Stimulated activated CD4-positive, alpha-beta T cell treated with anti-CD3 and anti-CD28 coated beads, Interleukin-4, amount 100 ng/mL, for 4 hours (primary cell): ENCODE results near the gene IL11RA.
A peak's percentile ranks its signal among the peaks of the same experiment; 100 is the strongest.

Source experiments
- DNase-seq, 2 experiments: peaks; one replicate each; pipeline ENCODE4 v3.0.0-alpha.2; 2020

The IL11RA gene

DNA sequence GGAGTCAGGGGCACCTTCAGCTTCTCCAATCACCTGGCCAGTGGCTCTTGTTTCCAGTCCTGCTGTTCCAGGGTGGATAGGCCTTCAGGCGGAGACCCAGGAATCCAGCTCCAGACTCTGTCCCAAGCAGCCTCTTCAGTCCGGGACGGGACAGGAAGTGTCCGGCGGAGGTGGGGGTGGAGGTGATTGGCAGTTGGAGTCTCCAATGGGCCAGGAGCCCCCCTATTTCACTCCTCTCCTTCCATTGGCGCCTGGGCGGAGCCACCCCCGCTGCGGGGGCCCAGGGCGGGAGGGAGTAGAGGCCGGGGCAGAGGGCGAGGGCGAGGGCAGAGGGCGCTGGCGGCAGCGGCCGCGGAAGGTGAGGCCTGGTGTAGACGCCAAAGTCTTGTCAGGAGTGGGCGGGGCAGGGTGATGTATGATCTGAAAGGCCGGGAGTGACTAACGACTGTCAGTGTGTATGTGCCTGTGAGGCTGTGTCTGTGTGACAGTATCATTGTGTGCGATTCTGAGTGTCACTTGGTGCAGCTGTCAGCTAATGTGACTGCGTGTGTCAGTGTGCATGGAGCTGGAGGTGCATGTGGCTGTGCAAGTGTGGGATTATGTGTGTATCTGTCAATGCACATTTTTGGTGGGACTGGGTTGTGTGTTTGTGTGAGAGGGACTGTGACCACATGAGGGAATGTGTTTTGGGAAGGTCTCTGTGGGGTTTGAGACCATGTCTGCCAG is at the start of gene IL11RA:
Gene IL11RA, plus strand, starts transcription at position 310 of the 726 bp plus-strand sequence. CDS start 3,033 bp downstream, outside the sequence.
- DNase-seq = peak; percentile 52 to 67

- peak; percentile 71 to 76 for DNase-seq
These were observed 48.3 kb upstream of the IL11RA start for GRCh38 chr9:34603610-34604231.

- DNase-seq = no peak
These were observed 45.8 kb upstream of the IL11RA start for GRCh38 chr9:34606190-34606589.

- no peak for DNase-seq
These were observed 45.1 kb upstream of the IL11RA start for GRCh38 chr9:34606905-34607304.

- DNase-seq = no peak
These were observed 44.7 kb upstream of the IL11RA start for GRCh38 chr9:34607331-34607730.

DNA sequence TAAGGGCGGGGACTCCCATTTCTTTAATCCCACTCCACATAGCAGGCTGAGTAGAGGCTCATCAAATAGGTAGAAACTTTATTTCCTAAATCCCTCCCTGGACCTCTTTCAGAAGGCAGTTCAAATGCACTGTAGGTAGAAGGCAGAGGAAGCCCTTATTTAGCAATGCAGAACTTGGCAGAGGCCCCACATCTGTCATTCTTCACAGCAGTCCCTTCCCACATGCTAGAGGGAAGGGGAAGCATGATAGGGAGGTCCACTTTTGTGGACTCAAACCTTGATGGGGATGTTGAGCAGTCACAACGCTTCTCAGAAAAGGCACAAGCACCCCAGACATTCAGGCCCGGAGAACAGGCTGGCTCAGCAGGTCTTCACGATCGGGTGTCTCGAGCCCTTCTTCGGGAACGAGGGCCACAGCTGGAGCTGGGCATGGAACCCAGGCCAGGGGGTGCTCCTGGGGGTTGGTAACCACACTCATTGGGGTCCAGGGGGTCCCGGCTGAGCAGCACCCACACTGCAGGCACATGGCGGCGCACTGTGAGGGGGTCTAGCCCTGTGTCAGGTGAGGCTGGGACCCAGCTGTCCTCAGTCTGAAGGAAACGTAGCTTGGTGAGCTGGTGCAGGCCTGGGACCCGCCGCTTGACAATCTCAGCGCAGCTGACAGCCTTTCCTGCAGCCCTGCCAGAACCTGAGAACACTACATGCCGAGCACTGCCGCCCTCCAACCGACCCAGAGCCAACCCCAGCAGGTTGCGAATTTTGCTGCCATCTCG is 41.4 kb upstream of the IL11RA start:
- no peak for DNase-seq

DNA sequence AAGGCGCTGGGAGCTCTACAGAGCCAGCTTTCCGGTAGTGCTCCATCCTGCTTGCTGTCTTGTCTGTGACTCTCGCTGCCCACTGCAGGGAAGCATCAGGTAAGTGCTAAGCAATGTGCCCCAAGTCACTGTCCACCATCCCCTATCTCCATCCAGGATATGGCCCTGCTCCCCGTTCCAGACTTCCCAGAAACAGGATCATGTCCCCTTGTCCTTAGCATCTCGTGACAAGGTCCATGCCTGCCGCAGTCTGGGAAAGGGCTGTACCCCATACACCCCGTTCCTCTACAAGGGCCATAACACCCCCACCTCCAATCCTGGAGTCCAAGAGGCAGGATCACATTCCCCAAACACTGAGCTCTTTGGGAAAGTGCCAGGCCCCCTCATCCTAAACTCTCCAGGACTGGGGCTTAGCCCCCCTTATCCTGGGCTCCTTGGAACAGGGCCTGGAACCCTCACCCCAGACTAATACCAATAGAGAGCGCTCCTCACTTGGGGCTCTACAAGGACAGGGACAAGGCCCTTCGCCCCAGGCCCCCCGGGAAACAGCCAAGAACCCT is 40.7 kb upstream of the IL11RA start:
- DNase-seq = no peak

GRCh38 chr9:34611811-34612787 is 39.9 kb upstream of the IL11RA start, which contains the start of gene RPP25L:
RPP25L (minus strand) TSS chr9:34612097; CDS start chr9:34611296, 801 bp downstream.
- peak; percentile 77 to 88 for DNase-seq

DNA sequence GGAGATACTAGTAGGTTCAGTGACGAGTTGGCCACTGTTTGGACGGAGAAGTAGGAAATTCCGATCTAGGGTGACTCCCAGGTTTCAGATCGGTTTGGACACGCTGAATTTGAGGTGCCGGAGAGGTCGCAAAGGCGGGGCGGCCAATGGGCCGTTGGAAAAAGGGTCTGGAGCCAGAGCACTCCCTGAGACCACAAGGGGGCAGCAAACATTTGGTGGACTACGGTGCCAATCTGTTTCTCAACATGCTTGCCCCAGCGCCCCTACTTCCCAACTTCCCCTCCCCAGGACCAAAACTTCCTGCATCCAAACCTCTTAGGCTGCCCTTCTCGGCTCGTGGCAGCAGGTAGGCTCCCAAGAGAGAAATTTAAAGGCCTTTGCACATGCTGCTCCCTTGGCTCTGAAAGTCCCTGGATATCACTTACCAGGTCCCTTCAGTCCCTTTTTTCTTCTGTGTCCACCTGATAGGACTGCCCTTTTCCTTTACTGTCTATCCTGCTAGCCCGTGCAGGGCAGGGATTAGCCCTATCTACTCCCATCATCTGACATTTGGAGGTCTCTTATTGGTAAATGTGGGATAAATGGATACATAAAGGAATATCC is 39.1 kb upstream of the IL11RA start:
- peak; percentile 57 to 59 for DNase-seq

GRCh38 chr9:34615132-34615531 is 36.9 kb upstream of the IL11RA start:
- no peak for DNase-seq

DNA sequence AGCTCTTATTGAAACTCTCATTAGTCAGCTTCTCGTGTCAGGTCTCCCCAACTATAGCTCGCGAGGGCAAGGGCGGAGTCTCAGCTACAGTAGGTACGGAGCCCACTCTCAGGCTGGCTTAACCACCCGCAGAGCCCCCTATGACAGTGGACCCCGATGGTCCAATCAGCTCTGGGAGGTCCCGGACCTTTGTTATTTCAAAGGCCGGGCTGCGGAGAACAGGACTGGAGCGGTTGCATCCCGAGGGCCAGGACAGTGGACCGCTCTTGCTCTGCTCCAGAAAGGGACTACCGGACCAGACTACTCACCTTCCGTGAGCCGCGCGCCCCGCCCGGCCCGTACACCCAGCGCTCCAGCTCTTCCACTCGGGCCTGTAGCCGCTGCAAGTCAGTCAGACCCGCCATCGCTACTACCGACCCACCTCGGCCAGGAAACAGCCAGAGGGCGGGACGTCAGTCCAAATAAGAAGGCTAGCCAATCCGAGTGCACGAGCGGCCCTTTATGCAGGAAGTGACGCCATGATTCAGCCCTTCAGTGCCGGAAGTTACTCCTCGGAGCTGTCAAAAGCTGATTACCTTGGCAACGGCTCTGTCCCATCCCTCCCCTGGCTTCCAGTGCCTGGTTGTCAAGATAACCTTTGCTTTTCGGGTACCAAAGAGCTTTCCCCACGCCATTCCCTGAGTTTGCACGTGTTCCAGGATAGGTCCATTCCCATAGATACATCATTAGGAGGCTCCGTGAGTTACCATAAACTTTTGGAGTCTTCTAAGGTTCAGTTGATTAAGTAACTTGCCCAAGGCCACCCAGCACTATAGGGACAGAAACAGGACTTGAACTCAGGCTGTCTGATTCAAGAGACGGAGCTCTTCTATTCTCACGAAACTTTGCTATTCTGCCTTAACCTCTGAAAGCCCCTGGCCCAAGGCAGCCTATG is 31.7 kb upstream of the IL11RA start, which contains the start of gene DCTN3:
Gene DCTN3, minus strand, starts transcription at position 435 of the 934 bp plus-strand sequence. Its CDS starts 31 bp downstream, at position 404.
- peak; percentile 78 to 91 for DNase-seq

DNA sequence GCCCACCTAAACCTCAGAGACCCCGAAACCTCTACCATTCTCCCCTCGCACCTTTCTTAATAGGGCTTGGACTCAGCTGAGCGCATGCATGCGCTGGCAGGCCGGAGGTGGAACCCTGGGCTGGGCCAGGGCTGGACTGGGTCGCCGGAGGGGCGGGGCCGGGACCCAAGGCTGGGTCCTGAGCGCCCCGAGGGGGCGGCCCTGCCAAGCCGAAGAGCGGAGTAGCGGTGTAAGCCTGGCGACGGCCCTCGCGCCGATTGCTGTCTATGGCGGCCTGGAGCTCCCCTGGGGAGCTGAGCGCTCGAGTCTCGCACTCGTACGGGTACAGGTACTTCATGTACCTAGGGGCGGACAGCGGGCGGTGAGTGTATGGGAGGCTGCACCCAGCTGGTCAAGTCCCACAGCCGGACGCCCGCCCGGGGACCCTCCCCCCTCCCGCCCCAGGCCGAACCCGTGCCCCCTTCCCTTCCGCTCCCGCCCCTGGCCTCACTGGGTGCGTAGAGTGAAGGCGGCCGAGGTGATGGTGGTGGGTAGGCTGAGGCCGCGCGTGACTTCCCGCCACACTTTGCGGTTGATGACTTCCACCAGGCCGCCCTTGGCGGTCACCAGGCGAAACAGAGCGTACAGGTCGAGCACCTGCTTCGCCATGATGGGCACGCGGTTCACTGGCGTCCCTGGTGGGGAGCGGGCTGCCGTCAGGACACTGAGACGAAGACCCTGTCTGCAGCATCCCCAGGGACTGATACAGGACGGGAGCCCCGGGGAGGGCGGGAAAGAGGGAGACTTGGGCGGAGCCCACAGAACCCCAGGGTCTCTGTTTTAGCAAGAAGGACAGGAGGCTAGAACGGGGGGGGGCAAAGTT is 28.4 kb upstream of the IL11RA start:
- DNase-seq = no peak

- no peak for DNase-seq
These were observed 27.4 kb upstream of the IL11RA start for GRCh38 chr9:34624475-34625185.

DNA sequence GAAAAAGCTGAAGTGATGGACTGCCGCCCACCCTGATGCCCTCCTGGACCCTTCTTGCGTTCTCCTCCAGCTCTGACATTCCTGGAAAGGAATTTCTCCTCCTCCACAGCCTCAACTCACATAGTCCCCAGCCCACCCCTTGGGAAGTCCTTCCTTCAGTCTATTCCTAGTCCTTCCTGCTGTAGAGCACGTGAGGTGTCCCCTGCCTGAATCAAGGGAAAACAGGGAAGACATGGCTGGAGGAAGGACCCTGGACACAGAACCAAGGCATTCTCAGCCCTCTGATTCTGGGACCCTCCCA is 26.8 kb upstream of the IL11RA start:
- DNase-seq = no peak

DNA sequence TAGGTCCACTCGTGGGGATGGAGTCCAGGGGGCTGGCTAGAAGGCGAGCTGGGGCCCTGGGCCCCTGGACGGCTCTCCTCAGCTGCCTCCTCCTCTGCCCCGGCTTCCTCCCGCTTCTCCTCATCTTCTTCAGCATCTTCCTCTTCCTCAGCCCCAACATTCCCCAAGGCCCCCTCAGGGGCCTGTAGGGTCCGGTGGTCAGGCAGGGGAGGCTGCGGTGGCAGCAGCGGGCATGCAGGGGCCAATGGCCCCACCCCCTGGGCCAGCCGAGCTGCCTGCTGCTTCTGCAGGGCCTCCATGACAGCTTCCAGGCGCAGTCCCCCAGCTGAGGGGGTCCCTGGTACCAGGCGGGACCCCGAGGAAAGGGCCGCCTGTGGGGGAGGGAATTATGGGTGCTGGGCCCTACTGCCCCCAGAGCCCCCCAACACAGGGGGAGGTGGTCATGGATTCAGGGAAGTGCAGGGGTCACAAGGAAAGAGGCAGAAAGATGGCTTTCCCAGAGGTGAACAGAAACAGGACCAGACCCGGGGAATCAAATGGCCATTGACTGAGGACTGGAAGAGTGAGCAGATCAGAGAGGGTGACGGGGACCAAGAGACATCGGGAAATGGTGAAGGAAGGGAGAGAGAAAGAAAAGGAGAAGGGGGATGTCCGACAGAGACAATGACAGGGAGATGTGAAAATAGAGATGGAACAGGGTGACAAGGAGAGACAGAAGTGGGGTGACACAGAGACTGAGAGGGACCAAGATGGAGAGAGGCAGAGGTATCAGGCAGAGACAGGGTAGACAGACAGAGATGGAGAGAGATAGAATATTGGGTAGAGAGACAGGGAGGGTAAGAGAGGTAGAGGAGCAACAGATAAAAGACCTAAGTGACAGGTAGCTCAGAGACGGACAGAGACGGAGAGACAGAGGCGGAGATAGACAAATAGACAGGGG is 24.0 kb upstream of the IL11RA start:
- DNase-seq = no peak

- DNase-seq = peak; percentile 39 to 55
These were observed 23.1 kb upstream of the IL11RA start, which contains the start of gene ARID3C for GRCh38 chr9:34628656-34629490. ARID3C (minus strand) TSS chr9:34629066; CDS start chr9:34628014, 1,052 bp downstream.

DNA sequence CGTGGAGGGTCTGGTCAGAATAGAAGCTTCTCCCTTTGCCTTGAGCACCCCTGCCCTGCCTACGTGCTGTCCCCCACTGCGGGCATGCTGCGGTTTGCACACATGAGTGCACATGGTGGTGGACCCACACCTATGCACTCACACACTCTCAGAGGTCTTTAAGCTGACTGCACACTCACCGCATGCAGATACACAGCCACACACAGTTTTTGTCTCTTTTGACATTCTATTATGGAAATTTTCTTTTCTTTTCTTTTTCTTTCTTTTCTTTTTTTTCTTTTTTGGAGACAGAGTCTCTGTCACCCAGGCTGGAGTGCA is 22.5 kb upstream of the IL11RA start:
- no peak for DNase-seq
